HG02678 (cell line): ENCODE measurements around the gene KPRP.

Experiments
- ATAC-seq: cut with Tn5 transposase; IDR thresholded peaks from one replicate; pipeline ENCODE4 v1.9.1; 2021; ENCODE audit warnings: mild to moderate bottlenecking, moderate library complexity; ENCODE audit not compliant: unreplicated experiment

KPRP gene

DNA sequence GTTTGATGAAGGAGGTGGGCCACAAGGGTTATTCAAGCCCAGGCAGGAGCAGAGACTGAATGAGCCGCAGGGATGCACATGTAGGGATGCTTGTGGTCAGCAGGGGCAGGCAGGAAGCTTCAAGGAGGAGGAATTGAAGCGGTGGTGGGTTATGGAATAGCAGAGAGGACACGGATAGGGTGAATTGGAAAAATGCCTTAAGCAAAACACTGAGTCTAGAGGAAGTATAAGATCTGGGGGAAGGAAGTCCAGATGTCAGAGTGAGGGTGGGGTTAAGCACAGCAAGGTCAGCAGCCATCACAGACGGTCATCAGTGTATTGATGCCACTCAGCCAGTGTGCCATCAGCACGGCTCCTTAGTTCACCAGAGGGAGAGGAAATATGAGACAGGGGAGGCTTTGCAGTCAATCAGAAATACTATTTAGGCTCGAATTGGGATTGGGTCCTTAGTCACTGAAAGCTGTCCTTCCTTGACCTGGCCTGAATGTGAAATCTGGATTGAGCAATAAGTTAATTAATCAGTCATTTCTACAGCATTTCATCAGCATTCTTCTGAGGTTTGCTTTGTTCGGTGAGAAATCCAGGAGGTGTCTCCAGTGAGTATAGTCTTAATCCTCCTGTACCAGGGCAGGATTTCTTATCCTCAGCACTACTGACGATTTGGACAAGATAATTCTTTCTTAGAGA, 11.2 kb downstream of the KPRP start:
- no peak for ATAC-seq

DNA sequence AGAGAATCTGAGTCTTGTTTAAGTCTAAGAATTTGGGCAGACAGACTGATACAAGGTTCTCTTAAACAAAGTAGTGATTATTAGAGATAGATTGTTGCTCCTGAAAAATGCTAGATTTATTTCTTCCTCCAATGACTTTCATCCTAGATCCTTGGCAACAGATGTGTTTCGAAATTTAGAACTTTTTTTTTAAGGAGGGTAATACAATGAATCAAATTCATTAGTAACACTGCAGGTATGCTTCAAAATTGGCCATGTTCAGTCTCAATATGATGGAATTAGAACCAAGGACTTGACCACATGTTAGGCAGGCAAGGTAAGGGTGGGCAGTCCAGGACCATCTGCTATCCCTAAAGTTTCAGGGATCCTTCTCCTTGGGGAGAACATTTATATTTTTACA, 12.6 kb downstream of the KPRP start:
- no peak for ATAC-seq

DNA sequence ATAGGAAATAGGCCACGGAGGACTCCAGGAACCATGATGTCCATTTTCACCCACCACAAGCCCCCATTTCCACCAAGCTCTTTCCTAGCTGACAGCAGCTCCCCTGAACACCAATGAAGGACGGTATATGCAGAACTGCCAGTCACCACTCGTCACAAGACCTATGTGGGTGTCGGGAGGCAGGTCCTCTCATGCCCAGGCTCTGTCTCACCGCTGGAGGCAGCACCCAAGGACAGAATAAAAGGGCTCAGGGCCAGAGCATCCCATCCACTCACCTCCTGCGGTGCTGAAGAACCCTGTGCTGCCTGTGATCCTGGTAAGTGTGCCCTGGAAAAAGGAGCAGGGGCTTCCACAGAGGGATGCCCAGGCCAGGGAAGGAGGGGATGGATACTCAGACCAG, 17.1 kb downstream of the KPRP start, which contains the start of gene LCE1F:
LCE1F (plus strand) TSS at position 266 of the 400 bp plus-strand sequence. CDS start 1,232 bp downstream, outside the sequence.
- no peak for ATAC-seq

DNA sequence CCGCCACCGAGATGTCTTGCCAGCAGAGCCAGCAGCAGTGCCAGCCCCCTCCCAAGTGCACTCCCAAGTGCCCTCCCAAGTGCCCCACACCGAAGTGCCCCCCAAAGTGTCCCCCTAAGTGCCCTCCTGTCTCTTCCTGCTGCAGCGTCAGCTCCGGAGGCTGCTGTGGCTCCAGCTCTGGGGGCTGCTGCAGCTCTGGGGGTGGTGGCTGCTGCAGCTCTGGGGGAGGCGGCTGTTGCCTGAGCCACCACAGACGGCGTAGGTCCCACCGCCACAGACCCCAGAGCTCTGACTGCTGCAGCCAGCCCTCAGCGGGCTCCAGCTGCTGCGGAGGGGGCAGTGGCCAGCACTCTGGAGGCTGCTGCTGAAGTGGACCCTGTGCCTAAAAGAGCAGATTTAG, 18.5 kb downstream of the KPRP start:
- ATAC-seq, result no peak

DNA sequence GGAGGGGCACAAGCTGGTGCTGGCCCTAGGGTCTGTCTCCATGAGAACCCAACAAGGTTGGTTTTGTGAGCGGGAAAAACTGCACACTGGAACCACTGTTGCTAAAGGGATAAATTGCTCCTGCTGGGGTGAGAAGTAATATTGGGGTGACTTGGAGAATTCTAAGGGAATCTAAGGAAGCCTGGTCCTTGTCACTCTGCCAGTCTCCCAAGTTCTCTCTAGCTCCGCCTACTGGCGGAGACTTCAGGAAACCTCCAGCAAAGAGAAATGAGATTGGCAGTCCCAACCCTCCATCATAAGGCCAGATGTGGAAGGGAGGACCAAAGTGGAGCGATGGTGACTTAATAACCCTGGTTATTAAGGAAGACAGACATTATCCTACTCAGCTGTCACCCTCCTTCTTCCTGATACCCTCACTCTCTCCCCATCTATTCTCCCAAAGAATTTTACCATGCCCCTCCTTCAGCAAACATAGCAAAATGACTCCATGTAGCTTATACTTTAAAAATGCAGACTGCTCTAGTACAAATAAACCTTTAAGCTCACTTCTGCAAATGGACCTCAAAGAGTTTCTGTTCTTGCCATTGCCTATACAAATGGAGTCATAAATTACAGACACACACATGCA, 19.8 kb downstream of the KPRP start:
- no peak for ATAC-seq

DNA sequence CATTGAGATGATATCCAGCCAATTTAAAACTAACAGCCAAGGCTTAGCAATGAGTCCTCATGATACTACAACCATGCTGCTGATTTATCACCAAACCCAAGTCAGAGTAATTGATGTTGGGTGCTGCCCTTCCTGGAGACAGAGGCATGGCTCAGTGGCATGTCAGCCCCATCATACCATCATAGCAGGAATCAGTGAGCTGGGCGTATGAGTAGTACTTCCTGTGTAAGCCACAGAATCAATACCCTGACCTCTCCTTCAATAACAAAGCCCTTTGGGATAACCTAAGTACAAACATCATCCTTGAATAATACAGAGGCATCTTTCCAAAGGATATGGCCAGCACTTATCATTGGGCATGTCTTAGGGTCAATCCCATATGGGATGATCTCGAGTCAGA, 25.3 kb downstream of the KPRP start:
- ATAC-seq, result no peak

DNA sequence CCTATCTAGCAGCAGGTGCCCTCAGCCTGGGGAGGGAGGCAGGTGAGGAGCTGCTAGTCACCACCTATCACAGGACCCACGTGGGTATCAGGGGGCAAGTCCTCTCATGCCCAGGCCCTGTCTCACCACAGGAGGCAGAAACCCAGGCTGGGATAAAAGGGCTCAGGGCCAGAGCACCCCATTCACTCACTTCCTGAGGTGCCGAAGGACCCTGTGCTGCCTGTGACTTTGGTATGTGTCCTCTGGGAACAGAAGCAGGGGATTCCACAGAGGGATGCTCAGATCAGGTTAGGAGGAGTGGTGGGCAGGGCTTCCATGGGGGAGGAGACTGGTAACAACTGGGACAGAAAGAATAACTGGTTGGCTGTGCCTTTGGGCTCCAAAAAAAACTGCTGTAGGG, 28.3 kb downstream of the KPRP start, which contains the start of gene LCE1E:
LCE1E (plus strand) TSS at position 181 of the 400 bp plus-strand sequence. CDS start 1,043 bp downstream, outside the sequence.
- ATAC-seq, result no peak

DNA sequence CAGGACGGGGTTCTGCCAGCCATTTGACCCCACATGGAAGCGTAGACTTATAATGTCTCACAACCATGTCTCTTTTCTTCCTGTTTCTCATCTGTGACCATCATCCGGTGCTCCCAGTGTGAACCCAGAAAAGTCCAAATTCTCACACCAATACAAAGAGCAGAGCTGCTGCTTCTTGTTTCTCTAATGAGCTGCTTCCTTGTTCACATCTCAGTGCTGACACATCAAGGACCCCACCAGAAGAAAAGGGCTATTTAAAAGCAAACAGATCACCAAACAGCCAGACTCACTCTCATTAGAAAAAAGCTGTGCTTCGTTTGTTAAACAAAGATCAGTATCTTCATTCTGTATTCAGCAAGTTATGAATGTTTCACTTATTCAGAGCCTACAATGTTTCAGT, 37.9 kb downstream of the KPRP start:
- ATAC-seq, result no peak

DNA sequence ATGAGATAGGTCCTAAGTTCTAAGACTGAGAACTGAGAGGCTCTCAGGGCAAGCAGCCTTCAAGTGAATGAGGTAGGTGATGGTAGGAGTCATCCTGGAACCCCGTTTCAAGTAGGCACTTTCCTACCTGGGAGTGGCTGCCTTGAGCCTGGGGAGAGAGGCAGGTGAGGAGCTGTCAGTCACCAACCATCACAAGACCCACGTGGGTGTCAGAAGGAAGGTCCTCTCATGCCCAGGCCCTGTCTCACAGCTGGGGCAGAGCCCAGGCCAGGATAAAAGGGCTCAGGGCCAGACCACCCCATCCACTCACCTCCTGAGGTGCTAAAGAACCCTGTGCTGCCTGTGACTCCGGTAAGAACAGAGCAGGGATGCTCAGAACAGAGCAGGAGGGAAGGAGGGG, 38.6 kb downstream of the KPRP start, which contains the start of gene LCE1D:
LCE1D (plus strand) TSS at position 301 of the 400 bp plus-strand sequence. CDS start 1,074 bp downstream, outside the sequence.
- ATAC-seq, result no peak

DNA sequence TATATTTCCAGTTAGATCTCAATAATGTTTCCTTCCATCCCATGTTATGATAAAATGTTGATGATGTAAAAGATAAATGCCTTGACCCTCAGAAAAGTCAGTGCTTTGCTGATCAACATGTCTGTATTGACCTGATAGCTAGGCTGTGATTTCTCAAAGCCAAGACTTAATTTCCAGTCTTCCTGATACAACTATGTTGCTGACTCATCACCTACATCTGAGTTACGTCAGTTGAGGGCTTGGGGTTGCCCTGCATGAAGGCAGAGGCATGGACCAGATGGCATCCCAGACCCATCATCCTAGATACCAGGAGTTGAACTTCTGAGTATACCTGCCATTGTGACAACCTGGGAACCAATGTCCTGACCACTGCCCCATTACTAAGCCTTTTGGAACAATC, 43.5 kb downstream of the KPRP start:
- no peak for ATAC-seq

DNA sequence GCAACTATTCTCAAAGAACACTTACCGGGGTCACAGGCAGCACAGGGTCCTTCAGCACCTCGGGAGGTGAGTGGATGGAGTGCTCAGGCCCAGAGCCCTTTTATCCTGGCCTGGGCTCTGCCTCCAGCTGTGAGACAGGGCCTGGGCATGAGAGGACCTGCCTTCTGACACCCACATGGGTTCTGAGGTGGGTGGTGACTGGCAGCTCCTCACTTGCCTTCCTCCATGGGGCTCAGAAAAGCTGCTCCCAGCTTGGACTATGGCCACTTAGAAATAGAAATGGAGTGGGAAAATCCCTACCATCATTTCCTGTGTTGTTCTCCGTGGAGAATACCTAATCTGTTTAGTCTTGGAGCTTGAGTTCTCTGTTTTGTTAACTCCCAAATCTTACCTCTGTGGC, 48.8 kb downstream of the KPRP start, which contains the start of gene LCE1C:
LCE1C (minus strand) TSS at position 76 of the 400 bp plus-strand sequence. CDS start 1,173 bp downstream, outside the sequence.
- no peak for ATAC-seq

DNA sequence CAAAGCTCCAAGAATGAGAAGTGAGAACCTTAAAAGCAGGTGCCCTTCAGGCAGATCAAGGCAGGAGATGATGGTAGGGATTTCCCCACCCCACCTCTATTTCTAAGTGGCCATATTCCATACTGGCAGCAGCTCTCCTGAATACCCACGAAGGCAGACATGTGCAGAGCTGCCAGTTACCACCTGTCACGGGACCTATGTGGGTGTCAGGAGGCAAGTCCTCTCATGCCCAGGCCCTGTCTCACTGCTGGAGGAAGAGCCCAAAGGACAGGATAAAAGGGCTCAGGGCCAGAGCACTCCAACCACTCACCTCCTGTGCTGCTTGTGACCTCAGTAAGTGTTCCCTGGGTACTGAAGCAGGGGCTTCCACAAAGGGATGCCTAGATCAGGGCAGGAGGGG, 53.2 kb downstream of the KPRP start:
- ATAC-seq, result no peak
